Measurements from ENCODE around the gene RRN3. TPM values are rescaled to one million over a fixed set of nuclear protein-coding genes. Genes with fewer than 3 reads are reported as not detected.
"Not testable (repeated sequence)": the region's sequence is repeated elsewhere in the genome, so short reads cannot be mapped to it uniquely, and the experiment has no call there.

The RRN3 gene
- total RNA-seq, 1 experiment from 2014 or later = 39.3 TPM

DNA sequence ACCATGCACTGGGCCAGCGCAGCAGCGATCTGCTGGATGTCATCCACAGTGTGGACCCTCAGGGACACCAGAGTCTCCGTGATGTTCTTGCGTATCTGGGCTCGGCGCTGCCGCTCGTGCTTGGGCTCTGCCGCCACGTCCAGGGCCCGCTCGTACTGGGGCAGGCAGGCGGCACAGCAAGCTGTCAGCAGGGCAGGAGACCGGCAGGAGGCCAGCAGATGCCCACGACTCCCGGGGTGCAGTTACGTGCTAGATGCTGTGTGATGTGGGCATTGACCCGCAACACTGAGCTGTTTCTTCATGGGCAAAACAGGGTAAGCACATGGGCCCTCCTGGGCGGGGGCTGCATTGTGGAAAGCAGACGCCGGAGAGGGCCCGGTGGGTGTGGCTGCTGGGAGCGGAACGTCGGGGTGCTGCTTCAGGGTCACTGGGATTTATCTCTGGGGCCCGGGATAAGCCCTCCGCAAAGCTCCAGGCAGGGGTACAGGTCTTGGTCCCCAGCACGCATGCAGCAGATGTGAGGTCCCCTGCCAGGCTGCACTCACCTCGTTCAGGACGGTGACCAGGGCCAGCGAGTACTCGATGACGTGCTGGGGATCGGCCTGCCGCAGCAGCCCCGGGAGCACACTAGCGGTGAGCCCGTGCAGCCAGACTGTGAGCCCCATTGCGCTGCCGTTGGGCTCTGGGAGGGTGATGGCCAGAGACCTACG is 38.8 kb upstream of the RRN3 start:
- DNase-seq (ENCODE audit: low spot score); CTCF ChIA-PET; BruUV-seq (replicated peaks); H3K27ac ChIP-seq (ENCODE audit: low read depth, low read length, poor library complexity, severe bottlenecking); POLR2A ChIA-PET (ENCODE audit: low non-redundant PET); intact Hi-C loops (cut with micrococcal nuclease; ENCODE audit: unreplicated experiment); H3K4me1 ChIP-seq (ENCODE audit: insufficient read depth, low read length, poor library complexity, severe bottlenecking); H3K27me3 ChIP-seq (replicated peaks; ENCODE audit: insufficient read depth, low read depth, low read length, poor library complexity); H3K4me3 ChIP-seq (ENCODE audit: low read depth, low read length, poor library complexity, severe bottlenecking); H3K9me3 ChIP-seq (ENCODE audit: low read depth, low read length, poor library complexity, severe bottlenecking); H3K36me3 ChIP-seq (ENCODE audit: insufficient read depth, low read length, poor library complexity, severe bottlenecking): not testable (repeated sequence)

DNA sequence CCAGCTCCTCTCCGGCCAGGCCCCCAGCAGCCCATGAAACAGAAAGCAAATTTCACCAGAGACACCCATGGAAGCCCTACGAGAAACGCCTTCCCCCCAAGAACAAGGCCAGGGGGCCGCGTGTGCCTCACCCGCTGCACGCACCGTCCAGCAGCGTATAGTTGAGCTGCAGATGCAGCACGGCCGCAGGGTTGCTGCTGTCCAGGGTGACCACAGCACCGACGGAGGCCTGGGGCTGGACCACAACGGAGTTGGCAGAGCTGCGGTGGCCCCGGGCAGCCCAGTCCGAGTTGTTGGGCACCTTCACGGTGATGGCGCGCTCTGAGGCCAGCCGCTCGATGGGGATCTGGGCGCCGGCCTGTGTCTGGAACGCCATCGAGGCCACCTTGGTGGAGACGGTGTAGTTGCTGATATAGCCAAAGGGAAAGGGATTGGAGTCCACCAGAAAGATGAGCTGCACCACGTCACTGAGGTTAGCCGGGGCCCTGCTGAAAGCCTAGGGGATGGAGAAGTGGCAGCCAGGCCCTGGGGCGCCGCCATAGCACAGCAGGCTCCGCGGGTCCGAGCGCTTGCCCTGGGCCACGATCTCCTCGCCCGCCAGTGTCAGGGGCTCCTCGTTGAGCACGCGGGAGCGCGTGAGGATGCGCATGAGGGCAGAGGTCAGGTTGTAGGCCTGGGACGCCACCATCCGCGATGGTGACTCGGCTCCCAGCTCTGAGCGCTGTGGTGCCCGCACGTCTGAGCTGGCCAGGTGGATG is 37.0 kb upstream of the RRN3 start:
- H3K4me1 ChIP-seq (ENCODE audit: insufficient read depth, low read length, poor library complexity, severe bottlenecking); H3K9me3 ChIP-seq (ENCODE audit: low read depth, low read length, poor library complexity, severe bottlenecking); H3K4me3 ChIP-seq (ENCODE audit: low read depth, low read length, poor library complexity, severe bottlenecking); CTCF ChIA-PET; H3K27ac ChIP-seq (ENCODE audit: low read depth, low read length, poor library complexity, severe bottlenecking); intact Hi-C loops (cut with micrococcal nuclease; ENCODE audit: unreplicated experiment); DNase-seq (ENCODE audit: low spot score); POLR2A ChIA-PET (ENCODE audit: low non-redundant PET); H3K36me3 ChIP-seq (ENCODE audit: insufficient read depth, low read length, poor library complexity, severe bottlenecking); H3K27me3 ChIP-seq (replicated peaks; ENCODE audit: insufficient read depth, low read depth, low read length, poor library complexity); BruUV-seq (replicated peaks): not testable (repeated sequence)

DNA sequence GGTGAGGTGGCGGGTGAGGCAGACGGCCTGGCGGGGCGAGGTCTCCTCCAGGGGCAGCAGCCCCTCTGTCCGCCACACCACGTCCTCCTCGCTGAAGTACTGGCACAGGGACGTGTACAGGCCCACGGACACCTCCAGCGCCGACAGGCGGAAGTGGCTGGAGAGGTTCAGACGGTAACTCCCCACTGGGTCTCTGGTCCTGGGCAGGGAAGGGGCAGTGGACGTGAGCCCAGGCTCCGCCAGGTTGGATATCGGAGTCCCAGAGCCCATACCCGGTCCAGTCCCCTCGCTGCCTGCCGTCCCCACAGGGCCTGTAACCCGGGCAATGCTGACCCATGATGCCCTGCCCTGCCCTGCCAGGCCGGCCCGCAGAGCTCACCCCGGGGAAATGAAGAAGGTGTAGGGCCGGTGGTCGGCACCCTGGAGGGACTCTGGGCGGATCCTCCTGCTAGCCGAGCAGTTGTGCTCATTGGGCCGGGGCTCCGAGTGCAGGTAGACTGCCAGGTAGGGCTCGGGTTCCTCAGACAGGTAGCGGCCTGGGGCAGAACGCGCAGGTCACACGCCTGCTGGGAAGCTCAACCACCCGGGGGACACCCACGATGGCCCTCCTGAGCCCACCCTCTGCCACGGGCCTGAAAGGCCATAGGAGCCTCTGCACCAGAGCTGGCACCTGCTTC is 36.3 kb upstream of the RRN3 start:
- POLR2A ChIA-PET (ENCODE audit: low non-redundant PET); DNase-seq (ENCODE audit: low spot score); H3K4me3 ChIP-seq (ENCODE audit: low read depth, low read length, poor library complexity, severe bottlenecking); H3K9me3 ChIP-seq (ENCODE audit: low read depth, low read length, poor library complexity, severe bottlenecking); H3K27ac ChIP-seq (ENCODE audit: low read depth, low read length, poor library complexity, severe bottlenecking); CTCF ChIA-PET; BruUV-seq (replicated peaks); H3K27me3 ChIP-seq (replicated peaks; ENCODE audit: insufficient read depth, low read depth, low read length, poor library complexity); H3K36me3 ChIP-seq (ENCODE audit: insufficient read depth, low read length, poor library complexity, severe bottlenecking); H3K4me1 ChIP-seq (ENCODE audit: insufficient read depth, low read length, poor library complexity, severe bottlenecking); intact Hi-C loops (cut with micrococcal nuclease; ENCODE audit: unreplicated experiment): not testable (repeated sequence)

DNA sequence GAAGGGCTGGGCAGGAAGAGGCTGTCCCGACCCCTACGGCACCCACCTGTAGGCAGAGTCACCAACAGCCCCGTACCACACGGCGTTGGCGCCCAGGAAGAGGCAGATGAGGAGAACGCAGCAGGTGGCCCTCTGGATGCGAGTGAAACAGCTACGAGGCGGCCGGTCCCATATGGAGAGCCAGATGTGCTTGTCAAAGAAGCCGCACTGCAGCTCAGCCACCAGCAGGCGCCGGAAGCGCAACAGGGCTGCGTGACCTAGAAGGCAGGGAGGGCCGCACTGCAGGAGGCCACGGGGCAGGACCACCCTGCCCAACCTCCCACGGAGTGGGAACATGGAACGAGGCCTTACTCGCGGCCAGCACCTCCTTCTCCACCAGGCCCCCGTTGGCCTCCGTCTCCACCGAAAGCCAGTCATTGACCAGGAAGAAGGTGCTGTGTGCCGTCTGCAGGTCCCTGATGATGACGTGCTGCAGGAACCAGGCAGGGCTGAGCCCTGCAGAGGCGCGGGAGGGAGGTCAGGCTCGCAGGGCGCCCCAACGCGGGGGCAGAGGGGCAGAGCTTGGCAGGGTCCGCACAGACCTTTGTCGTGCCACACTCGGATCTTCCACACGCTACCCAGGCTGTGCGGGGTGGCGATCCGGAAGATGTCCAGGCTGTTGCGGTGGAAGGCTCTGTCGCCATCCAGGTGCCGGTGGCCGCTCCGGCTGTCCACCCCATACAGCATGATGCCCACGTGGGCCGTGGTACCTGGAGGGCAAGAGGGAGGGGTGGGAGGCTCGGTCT is 33.8 kb upstream of the RRN3 start:
- H3K9me3 ChIP-seq (ENCODE audit: low read depth, low read length, poor library complexity, severe bottlenecking); H3K27me3 ChIP-seq (replicated peaks; ENCODE audit: insufficient read depth, low read depth, low read length, poor library complexity); POLR2A ChIA-PET (ENCODE audit: low non-redundant PET); intact Hi-C loops (cut with micrococcal nuclease; ENCODE audit: unreplicated experiment); H3K36me3 ChIP-seq (ENCODE audit: insufficient read depth, low read length, poor library complexity, severe bottlenecking); DNase-seq (ENCODE audit: low spot score); CTCF ChIA-PET; H3K4me3 ChIP-seq (ENCODE audit: low read depth, low read length, poor library complexity, severe bottlenecking); BruUV-seq (replicated peaks); H3K27ac ChIP-seq (ENCODE audit: low read depth, low read length, poor library complexity, severe bottlenecking); H3K4me1 ChIP-seq (ENCODE audit: insufficient read depth, low read length, poor library complexity, severe bottlenecking): not testable (repeated sequence)

DNA sequence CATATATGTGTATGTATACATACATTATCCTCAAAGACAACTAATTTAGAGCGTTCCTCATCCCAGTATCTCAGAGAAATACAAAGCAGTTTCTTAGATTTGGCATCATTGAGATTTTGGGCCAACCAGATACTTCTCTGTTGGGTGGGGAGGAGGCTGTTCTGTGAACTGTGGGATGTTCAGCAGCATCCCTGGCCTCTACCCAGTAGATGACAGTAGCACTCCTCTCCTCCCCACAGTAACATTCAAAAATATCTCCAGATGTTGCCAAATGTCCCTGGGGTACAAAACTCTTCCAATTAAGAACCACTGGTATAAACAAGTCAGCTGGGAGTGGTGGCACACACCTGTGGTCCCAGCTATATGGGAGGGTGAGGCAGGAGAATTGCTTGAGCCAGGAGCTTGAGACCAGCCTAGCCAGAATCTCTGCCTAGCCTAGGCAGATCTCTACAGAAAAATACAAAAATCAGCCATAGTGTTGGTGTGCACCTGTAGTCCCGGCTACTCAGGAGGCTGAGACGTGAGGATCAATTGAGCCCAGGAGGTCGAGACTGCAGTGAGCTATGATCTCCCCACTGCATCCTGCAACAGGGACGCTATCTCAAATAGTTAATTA is 6.4 kb upstream of the RRN3 start:
- H3K36me3 ChIP-seq (ENCODE audit: insufficient read depth, low read length, poor library complexity, severe bottlenecking); H3K9me3 ChIP-seq (ENCODE audit: low read depth, low read length, poor library complexity, severe bottlenecking); H3K27me3 ChIP-seq (replicated peaks; ENCODE audit: insufficient read depth, low read depth, low read length, poor library complexity); POLR2A ChIA-PET (ENCODE audit: low non-redundant PET); intact Hi-C loops (cut with micrococcal nuclease; ENCODE audit: unreplicated experiment); CTCF ChIA-PET; H3K27ac ChIP-seq (ENCODE audit: low read depth, low read length, poor library complexity, severe bottlenecking); H3K4me3 ChIP-seq (ENCODE audit: low read depth, low read length, poor library complexity, severe bottlenecking); DNase-seq (ENCODE audit: low spot score); H3K4me1 ChIP-seq (ENCODE audit: insufficient read depth, low read length, poor library complexity, severe bottlenecking); BruUV-seq (replicated peaks): not testable (repeated sequence)

DNA sequence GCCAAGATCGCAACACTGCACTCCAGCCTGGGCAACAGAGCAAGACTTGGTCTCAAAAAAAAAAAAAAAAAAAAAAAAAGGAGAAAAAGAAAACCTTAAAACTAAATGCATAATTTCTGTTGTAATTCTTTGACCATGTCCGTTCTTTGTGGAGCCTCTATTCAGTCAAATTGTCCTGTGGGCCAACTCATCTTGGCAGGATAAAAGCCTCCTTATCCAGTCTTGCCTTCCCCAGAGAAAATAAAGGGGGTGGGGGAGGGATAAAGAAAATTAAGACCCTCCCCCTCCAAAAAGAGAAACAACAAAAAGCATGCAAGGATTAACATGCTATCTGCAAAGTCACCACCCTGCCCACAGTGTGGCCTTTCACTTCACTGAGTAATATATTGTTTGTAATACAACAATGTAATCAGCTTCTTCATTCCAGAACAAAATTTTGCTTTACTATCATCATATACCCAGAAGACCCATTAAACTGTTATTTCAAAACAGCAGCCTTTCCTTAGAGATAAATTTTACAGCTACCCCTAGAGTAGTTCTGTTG is 5.4 kb upstream of the RRN3 start:
- CTCF ChIA-PET; H3K9me3 ChIP-seq (ENCODE audit: low read depth, low read length, poor library complexity, severe bottlenecking); H3K4me1 ChIP-seq (ENCODE audit: insufficient read depth, low read length, poor library complexity, severe bottlenecking); H3K27ac ChIP-seq (ENCODE audit: low read depth, low read length, poor library complexity, severe bottlenecking); H3K4me3 ChIP-seq (ENCODE audit: low read depth, low read length, poor library complexity, severe bottlenecking); POLR2A ChIA-PET (ENCODE audit: low non-redundant PET); intact Hi-C loops (cut with micrococcal nuclease; ENCODE audit: unreplicated experiment); H3K27me3 ChIP-seq (replicated peaks; ENCODE audit: insufficient read depth, low read depth, low read length, poor library complexity); DNase-seq (ENCODE audit: low spot score); H3K36me3 ChIP-seq (ENCODE audit: insufficient read depth, low read length, poor library complexity, severe bottlenecking): not testable (repeated sequence)
- TSS peak; percentile 21 for BruUV-seq (replicated peaks)

DNA sequence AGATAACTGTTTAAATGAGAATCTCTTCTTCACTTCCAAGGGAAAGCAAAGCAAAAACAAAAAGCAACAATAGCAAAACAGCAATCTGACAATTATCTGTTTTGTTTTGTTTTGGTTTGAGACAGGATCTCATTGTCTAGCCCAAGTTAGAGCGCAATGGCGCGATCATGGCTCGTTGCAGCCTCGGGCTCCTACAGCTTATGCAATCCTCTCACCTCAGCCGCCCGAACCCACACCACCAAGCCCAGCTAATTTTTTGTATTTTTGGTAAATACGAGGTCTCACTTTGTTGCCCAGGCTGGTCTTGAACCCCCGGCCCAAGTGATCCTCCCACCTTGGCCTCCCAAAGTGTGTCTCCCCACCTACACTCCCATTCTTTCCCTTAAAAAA is 2.5 kb upstream of the RRN3 start:
- H3K27ac ChIP-seq (ENCODE audit: low read depth, low read length, poor library complexity, severe bottlenecking); CTCF ChIA-PET; H3K4me3 ChIP-seq (ENCODE audit: low read depth, low read length, poor library complexity, severe bottlenecking); DNase-seq (ENCODE audit: low spot score); H3K36me3 ChIP-seq (ENCODE audit: insufficient read depth, low read length, poor library complexity, severe bottlenecking); intact Hi-C loops (cut with micrococcal nuclease; ENCODE audit: unreplicated experiment); POLR2A ChIA-PET (ENCODE audit: low non-redundant PET); H3K4me1 ChIP-seq (ENCODE audit: insufficient read depth, low read length, poor library complexity, severe bottlenecking); H3K27me3 ChIP-seq (replicated peaks; ENCODE audit: insufficient read depth, low read depth, low read length, poor library complexity); BruUV-seq (replicated peaks); H3K9me3 ChIP-seq (ENCODE audit: low read depth, low read length, poor library complexity, severe bottlenecking): not testable (repeated sequence)

Data from A673 (cell line).